SK-N-MC (cell line): Measurements from ENCODE around the gene TTC16.

Experiments used
- DNase-seq: peaks from one replicate; pipeline ENCODE4 v3.0.0-alpha.2; 2011; ENCODE audit warnings: low read depth, low spot score
- H3K27ac ChIP-seq: fragments of 200-600 bp; sonication (generic); 2 replicates; pipeline ENCODE4 v1.5.1; 2016; ENCODE audit warnings: mixed run types
- H3K36me3 ChIP-seq: fragments of 200-600 bp; sonication (generic); 2 replicates; pipeline ENCODE4 v1.6.1; 2017; ENCODE audit warnings: antibody characterized with exemption, low read length, mixed read lengths; ENCODE audit not compliant: insufficient read depth
- H3K4me3 ChIP-seq: fragments of 200-600 bp; sonication (generic); 2 replicates; pipeline ENCODE4 v1.5.1; 2016
- H3K9ac ChIP-seq: fragments of 200-600 bp; sonication (generic); 2 replicates; pipeline ENCODE4 v1.8.0; 2017; ENCODE audit warnings: mixed run types, mixed read lengths; ENCODE audit not compliant: insufficient read length
- H3K9me3 ChIP-seq: fragments of 200-600 bp; sonication (generic); 2 replicates; pipeline ENCODE4 v1.6.1; 2017; ENCODE audit warnings: low read depth, mild to moderate bottlenecking, antibody characterized with exemption, low read length, moderate library complexity, mixed read lengths
- EZH2 ChIP-seq: fragments of 200-600 bp; sonication (generic); IDR thresholded peaks from one replicate; pipeline ENCODE4 v1.6.1; 2017; ENCODE audit warnings: antibody characterized with exemption
- FOXP2 ChIP-seq: optimal IDR thresholded peaks from 2 replicates; pipeline ENCODE3; 2011; ENCODE audit warnings: mild to moderate bottlenecking, moderate library complexity; ENCODE audit not compliant: insufficient read depth; ENCODE audit errors: extremely low read length, control extremely low read depth
- POLR2AphosphoS5 ChIP-seq: IDR thresholded peaks from 2 replicates; pipeline ENCODE4 v1.6.1; 2012; ENCODE audit warnings: mild to moderate bottlenecking, low read depth, low read length, borderline replicate concordance

Gene TTC16

GRCh38 chr9:127763918-127764384 is 48.1 kb downstream of the TTC16 start:
- Histone ChIP-seq H3K9me3 (no peaks in the 10 kb centered on the region), H3K27ac (no peak overlapping the region), H3K4me3 (no peak overlapping the region), H3K36me3 (no peaks in the 10 kb centered on the region), H3K9ac (no peak overlapping the region)
- TF ChIP-seq EZH2 (no peak), POLR2AphosphoS5 (no peak), FOXP2 (no peak)
- DNase-seq, result no peak

DNA sequence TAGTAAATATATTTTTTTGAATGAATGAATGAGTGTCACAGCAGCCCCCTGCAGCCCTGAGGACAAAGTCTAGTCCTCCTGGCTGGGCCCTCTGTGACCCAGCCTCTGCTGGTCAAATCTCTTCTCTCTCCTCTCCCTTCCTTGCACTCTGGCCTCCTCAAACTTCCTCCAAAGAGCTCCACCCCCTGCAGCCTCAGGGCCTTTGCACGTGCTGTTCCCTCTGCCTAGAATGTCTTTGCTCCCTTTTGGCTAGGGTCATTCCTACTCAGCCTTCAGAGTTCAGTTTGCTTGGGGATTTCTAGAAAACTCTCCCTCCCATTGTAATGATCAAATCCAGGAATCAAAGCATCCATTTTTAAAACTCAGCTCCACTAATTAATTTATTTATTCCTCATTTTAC is 49.5 kb downstream of the TTC16 start:
- Histone ChIP-seq H3K9ac (no peak overlapping the region), H3K27ac (no peak overlapping the region), H3K4me3 (no peak overlapping the region), H3K36me3 (no peaks in the 10 kb centered on the region), H3K9me3 (no peaks in the 10 kb centered on the region)
- TF ChIP-seq FOXP2 (no peak), POLR2AphosphoS5 (no peak), EZH2 (no peak)
- no peak for DNase-seq

DNA sequence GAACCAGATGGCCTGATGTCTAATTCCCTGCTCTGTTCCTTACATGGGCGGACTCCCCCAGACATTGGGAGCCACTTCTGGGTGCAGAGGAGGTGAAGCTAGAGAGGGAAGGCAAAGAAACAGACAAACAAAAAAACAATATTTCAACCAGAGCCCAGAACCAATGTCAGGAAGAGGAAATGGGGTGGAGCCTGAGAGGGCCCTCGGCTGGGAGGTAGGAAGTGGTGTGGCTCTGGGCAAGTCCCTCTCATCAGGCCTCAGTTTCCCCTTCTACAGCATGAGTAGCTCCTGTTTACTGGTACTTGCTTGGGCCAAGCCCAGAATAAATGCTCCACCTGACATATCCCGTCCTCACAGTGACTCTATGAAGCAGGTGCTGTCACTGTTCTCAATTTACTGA is 51.5 kb downstream of the TTC16 start:
- H3K9ac ChIP-seq, result no peak overlapping the region
- H3K9me3 ChIP-seq, result no peaks in the 10 kb centered on the region

DNA sequence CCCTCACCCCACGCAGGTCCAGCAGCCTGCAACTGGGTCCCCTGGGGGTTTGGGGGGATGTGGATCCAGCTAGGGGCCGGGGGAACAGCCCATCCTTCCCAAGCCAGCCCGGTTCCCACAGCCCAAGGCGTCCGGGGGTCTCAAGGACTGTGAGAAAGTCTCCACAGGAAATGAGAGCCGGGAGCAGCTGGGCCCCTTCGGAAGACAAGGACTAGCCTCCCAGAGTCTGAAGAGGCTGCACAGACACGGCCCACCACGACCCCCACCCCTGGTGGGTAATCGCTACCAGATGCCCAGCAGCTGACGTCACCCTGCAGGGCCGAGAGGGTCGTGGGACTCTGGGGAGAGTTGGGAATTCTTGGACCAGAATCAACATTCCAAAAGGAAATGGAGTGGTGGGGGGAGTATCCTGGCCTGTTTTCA is 52.0 kb downstream of the TTC16 start:
- Histone ChIP-seq H3K4me3 (no peak overlapping the region), H3K36me3 (no peaks in the 10 kb centered on the region), H3K9ac (peak overlapping the region; percentile 28), H3K27ac (peak overlapping the region; percentile 76), H3K9me3 (no peaks in the 10 kb centered on the region)
- TF ChIP-seq POLR2AphosphoS5 (no peak), FOXP2 (no peak), EZH2 (no peak)
- DNase-seq, result no peak

More for the DNA sequence above, 51.5 kb downstream of the TTC16 start:
- TF ChIP-seq EZH2 (no peak), FOXP2 (no peak), POLR2AphosphoS5 (no peak)
- no peak overlapping the region for H3K27ac ChIP-seq
- H3K36me3 ChIP-seq, result no peaks in the 10 kb centered on the region
- no peak overlapping the region for H3K4me3 ChIP-seq
- DNase-seq, result no peak

DNA sequence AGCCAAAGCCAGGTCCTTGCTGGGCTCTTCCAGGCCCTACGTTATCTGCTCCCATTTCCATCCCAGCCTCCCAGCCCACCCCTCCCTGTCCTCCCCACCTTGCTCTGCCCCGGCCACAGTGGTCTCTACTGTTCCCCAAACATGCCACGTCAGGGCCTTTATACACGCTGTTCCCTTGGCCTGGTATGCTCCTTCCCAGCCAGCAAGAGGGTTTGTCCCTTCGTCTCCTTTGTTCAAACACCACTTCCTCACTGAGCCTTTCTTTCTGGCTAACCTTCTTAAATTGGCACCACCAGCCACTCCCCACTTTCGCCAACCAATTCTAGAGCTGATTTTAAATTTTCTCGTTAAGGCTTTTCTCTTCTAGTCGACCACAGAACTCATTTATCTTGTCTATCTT is 52.8 kb downstream of the TTC16 start:
- no peak overlapping the region for H3K9ac ChIP-seq
- H3K9me3 ChIP-seq, result no peaks in the 10 kb centered on the region
- no peak overlapping the region for H3K4me3 ChIP-seq
- no peak for DNase-seq
- no peak overlapping the region; the same call in 1 of the 2 replicates for H3K27ac ChIP-seq
- H3K36me3 ChIP-seq, result no peaks in the 10 kb centered on the region
- TF ChIP-seq EZH2 (no peak), POLR2AphosphoS5 (no peak), FOXP2 (no peak)

- Histone ChIP-seq H3K36me3 (no peaks in the 10 kb centered on the region), H3K27ac (no peak overlapping the region), H3K9me3 (no peaks in the 10 kb centered on the region), H3K4me3 (no peak overlapping the region), H3K9ac (no peak overlapping the region)
- TF ChIP-seq POLR2AphosphoS5, result no peak
- TF ChIP-seq FOXP2, result no peak
- no peak for TF ChIP-seq EZH2
- no peak for DNase-seq
Measured at GRCh38 chr9:127769101-127769500, 53.2 kb downstream of the TTC16 start.

- Histone ChIP-seq H3K9ac (no peak overlapping the region), H3K9me3 (no peaks in the 10 kb centered on the region), H3K4me3 (no peak overlapping the region), H3K36me3 (no peaks in the 10 kb centered on the region), H3K27ac (no peak overlapping the region)
- no peak for DNase-seq
- TF ChIP-seq EZH2, result no peak
- TF ChIP-seq POLR2AphosphoS5, result no peak
- TF ChIP-seq FOXP2, result no peak
Measured at GRCh38 chr9:127769929-127770582, 54.2 kb downstream of the TTC16 start.

DNA sequence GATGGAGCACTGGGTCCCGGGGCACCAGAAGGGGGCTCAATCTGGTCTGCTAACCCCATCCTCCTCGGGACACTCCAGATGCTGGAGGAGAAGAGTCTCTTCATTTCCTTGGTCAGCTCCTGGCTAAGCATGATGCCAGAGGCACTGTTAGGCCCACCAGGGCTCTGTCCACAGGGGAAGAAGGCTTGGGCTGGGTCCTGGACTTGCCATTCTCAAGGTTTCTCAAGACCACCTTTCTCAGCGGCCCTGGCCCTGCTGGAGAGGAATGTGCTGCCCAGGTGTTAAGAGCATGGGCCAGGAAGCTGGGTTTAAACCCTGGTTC is 54.7 kb downstream of the TTC16 start:
- no peak for DNase-seq
- no peak for TF ChIP-seq POLR2AphosphoS5
- TF ChIP-seq EZH2, result no peak
- no peak for TF ChIP-seq FOXP2
- Histone ChIP-seq H3K36me3 (no peaks in the 10 kb centered on the region), H3K27ac (no peak overlapping the region), H3K9ac (no peak overlapping the region), H3K4me3 (peak overlapping the region; percentile 75), H3K9me3 (no peaks in the 10 kb centered on the region)

- DNase-seq, result peak; percentile 62
- H3K4me3 ChIP-seq, result peak overlapping the region; percentile 75
- no peak overlapping the region for H3K27ac ChIP-seq
- no peaks in the 10 kb centered on the region for H3K36me3 ChIP-seq
- no peaks in the 10 kb centered on the region for H3K9me3 ChIP-seq
- TF ChIP-seq FOXP2 (no peak), POLR2AphosphoS5 (no peak), EZH2 (no peak)
- no peak overlapping the region for H3K9ac ChIP-seq
Measured at GRCh38 chr9:127770905-127771569, 55.2 kb downstream of the TTC16 start.
